HepG2 (cell line): Measurements from ENCODE around the gene CAV3. TPM values are rescaled to one million over a fixed set of nuclear protein-coding genes. Genes with fewer than 3 reads are reported as not detected.

Source experiments
- ATAC-seq: fragments of 200-7000 bp; cut with Tn5 transposase; 3 replicates; pipeline ENCODE4 v1.9.1; 2020; ENCODE audit warnings: mild to moderate bottlenecking, moderate library complexity
- BruUV-seq: library from RNA; stranded (reverse); fragments of 400-500 nt; replicated peaks from 2 replicates; lab custom pipeline; 2021; lab: Mats Ljungman, UMichigan
- CTCF ChIA-PET: fragments of 300-600 bp; formaldehyde crosslinking; extraction: SDS; loops from one replicate; lab custom pipeline; 2021; ENCODE audit warnings: low total read pairs, inconsistent platforms, low intra/inter-chr PET ratio; lab: Yijun Ruan, JAX
- POLR2A ChIA-PET: fragments of 350-600 bp; sonication (Branson Sonifier 250); formaldehyde crosslinking; loops from one replicate; lab custom pipeline; 2020; ENCODE audit warnings: antibody characterized with exemption, inconsistent platforms; lab: Yijun Ruan, JAX
- DNase-seq: peaks from one replicate; pipeline ENCODE4 v3.0.0-alpha.2; 2015; ENCODE audit warnings: low spot score
- FAIRE-seq: peaks from 3 replicates; lab custom pipeline; 2011; peaks lifted over from hg19 to GRCh38; lab: Jason Lieb, UNC
- H2AFZ ChIP-seq: one replicate; pipeline ENCODE4 v1.6.1; 2011; ENCODE audit warnings: low read length, inconsistent platforms
- H3K27ac ChIP-seq: fragments of 300-600 bp; 3 replicates; pipeline ENCODE4 v1.8.0; 2011; ENCODE audit warnings: mixed run types, mild to moderate bottlenecking, mixed read lengths, low read length, inconsistent platforms; ENCODE audit not compliant: insufficient read depth; ENCODE audit errors: extremely low read length
- H3K27me3 ChIP-seq, 2 experiments: fragments of 200-600 bp in 1 of 2; 2 replicates in 1 of 2; 3 replicates in 1 of 2; pipeline versions ENCODE4 v1.6.0 to v1.8.0; 2011; ENCODE audit warnings: low read length in 2 of 2, mild to moderate bottlenecking in 2 of 2, moderate library complexity in 2 of 2, inconsistent platforms in 1 of 2; ENCODE audit not compliant: insufficient read depth in 2 of 2, control insufficient read depth in 1 of 2
- H3K36me3 ChIP-seq, 2 experiments: fragments of 200-600 bp in 1 of 2; replicated peaks in 1 of 2; 2 replicates in 1 of 2; 3 replicates in 1 of 2; pipeline versions ENCODE4 v1.5.1 to v1.8.0; 2011; ENCODE audit warnings: low read length in 2 of 2, inconsistent platforms in 1 of 2; ENCODE audit not compliant: insufficient read depth in 2 of 2, control insufficient read depth in 1 of 2
- H3K4me1 ChIP-seq: 2 replicates; pipeline ENCODE4 v1.5.1; 2012; ENCODE audit warnings: low read length, inconsistent platforms; ENCODE audit not compliant: insufficient read depth
- H3K4me2 ChIP-seq: 2 replicates; pipeline ENCODE4 v1.6.0; 2011; ENCODE audit warnings: low read depth, low read length, inconsistent platforms
- H3K4me3 ChIP-seq, 3 experiments: fragments of 200-600 bp in 1 of 3; sonication (generic), shearing (Covaris generic) in 1 of 3; replicated peaks in 1 of 3; 2 replicates each; pipeline ENCODE4 v1.5.1; 2011 to 2016; ENCODE audit warnings: low read length in 3 of 3, inconsistent platforms in 2 of 3, low read depth in 2 of 3, mild to moderate bottlenecking in 2 of 3, control low read depth in 1 of 3, mixed read lengths in 1 of 3; ENCODE audit not compliant: insufficient read depth in 1 of 3
- H3K79me2 ChIP-seq: one replicate; pipeline ENCODE4 v1.6.1; 2011; ENCODE audit warnings: low read length, inconsistent platforms; ENCODE audit not compliant: insufficient read depth
- H3K9ac ChIP-seq: 2 replicates; pipeline ENCODE4 v1.6.0; 2011; ENCODE audit warnings: mild to moderate bottlenecking, low read depth, low read length, inconsistent platforms; ENCODE audit not compliant: insufficient read depth
- H3K9me3 ChIP-seq: 2 replicates; pipeline ENCODE4 v1.5.1; 2012; ENCODE audit warnings: mild to moderate bottlenecking, low read length
- H4K20me1 ChIP-seq: 2 replicates; pipeline ENCODE4 v1.6.0; 2011; ENCODE audit warnings: inconsistent platforms, mild to moderate bottlenecking, low read length, moderate library complexity; ENCODE audit not compliant: insufficient read depth
- HMG20B ChIP-seq: conservative IDR thresholded peaks from 2 replicates; pipeline ENCODE4 v1.6.1; 2016; ENCODE audit warnings: missing genetic modification reagents, missing compliant biosample characterization
- PLRG1 ChIP-seq: fragments of 450-650 bp; conservative IDR thresholded peaks from 2 replicates; pipeline ENCODE4 v1.6.1; 2016
- TOE1 ChIP-seq: sonication (generic); formaldehyde crosslinking; IDR thresholded peaks from 2 replicates; pipeline ENCODE4 v1.4.0; 2020; ENCODE audit warnings: mild to moderate bottlenecking, missing genetic modification reagents
- ZNF530 ChIP-seq: sonication (generic); formaldehyde crosslinking; IDR thresholded peaks from 2 replicates; pipeline ENCODE4 v1.5.0; 2020; ENCODE audit warnings: low read depth, mild to moderate bottlenecking, missing genetic modification reagents
- WGBS: methylation state at CpG from one replicate; pipeline ENCODE4 v1.1.6; 2017; ENCODE audit warnings: low lambda C conversion rate; 5-methylcytosine and 5-hydroxymethylcytosine counted together
- in situ Hi-C: cut with HindIII; loops from 2 replicates; pipeline ENCODE4 v1.10.0; 2017; ENCODE audit warnings: low pct_unique_long_range_greater_than_20kb; ENCODE audit not compliant: extremely low pct_ligation_motif_present
- intact Hi-C: fragments of 100-400 bp; cut with micrococcal nuclease; formaldehyde crosslinking; loops from one replicate; pipeline ENCODE4 v1.10.0; 2022; ENCODE audit not compliant: unreplicated experiment
- polyA plus RNA-seq, 8 experiments: library from polyadenylated mRNA; depleted of rRNA in 3 of 8; stranded (reverse) in 7 of 8; unstranded in 1 of 8; fragments of >200 nt; fragmentation: Illumina TruSeq in 4 of 8; extraction: Trizol in 4 of 8; gene quantifications; 2 replicates each; pipeline versions ENCODE4 v1.2.1 to v1.2.3, GENCODE V29; 2011 to 2016; ENCODE audit warnings: low read depth in 4 of 8, missing spikeins in 1 of 8, mixed read lengths in 1 of 8; ENCODE audit not compliant: insufficient read depth in 1 of 8
- total RNA-seq, 5 experiments: library from RNA; depleted of rRNA; stranded (reverse); fragments of >200 nt; fragmentation: Illumina TruSeq; extraction: Trizol; gene quantifications; 2 replicates each; pipeline ENCODE4 v1.2.3, GENCODE V29; 2016; ENCODE audit warnings: low read depth in 1 of 5
- TF ChIP-seq, protein P1 (sequence below): sonication (generic); formaldehyde crosslinking; IDR thresholded peaks from 2 replicates; pipeline ENCODE4 v1.5.0; 2020; ENCODE audit warnings: mild to moderate bottlenecking, missing genetic modification reagents
- TF ChIP-seq, protein P2 (sequence below): IDR thresholded peaks from 2 replicates; pipeline ENCODE4 v1.6.1; 2016; ENCODE audit warnings: low read depth, borderline replicate concordance

Gene CAV3
- total and polyA plus RNA-seq, 2 of the 13 experiments (the other 11 are each of a cell fraction or from before 2014, with no cell fraction given): not detected

DNA sequence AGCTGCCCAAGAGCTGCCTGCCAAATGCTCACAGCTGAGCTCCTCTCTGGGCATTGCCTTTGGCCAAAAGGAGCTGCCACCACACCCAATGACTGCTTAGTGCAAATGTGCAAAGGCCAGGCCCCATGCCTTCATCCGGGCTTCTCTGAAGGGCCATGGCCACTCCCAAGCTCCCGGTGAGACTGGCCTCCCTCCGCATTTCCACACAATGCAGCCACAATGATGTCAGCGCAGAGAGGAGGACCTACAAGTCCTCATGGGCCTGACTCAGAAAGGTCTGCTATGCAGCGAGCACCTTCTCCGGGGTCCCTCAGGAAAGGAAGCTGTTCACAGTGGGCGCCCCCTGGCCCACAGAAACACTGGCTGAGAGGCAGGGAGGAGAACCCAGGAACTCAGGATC, 23.1 kb downstream of the CAV3 start:
- 27% methylated on average over 2 of the region's 7 CpGs for WGBS
- Histone ChIP-seq H3K36me3 (no peaks in the 10 kb centered on the region), H3K9me3 (no peaks in the 10 kb centered on the region), H3K27ac (no peak overlapping the region), H3K4me3 (no peak overlapping the region), H3K9ac (no peak overlapping the region), H2AFZ (no peak overlapping the region), H3K79me2 (no peaks in the 10 kb centered on the region), H3K27me3 (peaks cover 0 to 15% of the 10 kb centered on the region in 2 experiments; a peak in 2 of 5 replicates), H4K20me1 (no peaks in the 10 kb centered on the region), H3K4me2 (no peak overlapping the region), H3K4me1 (peaks cover 13% of the 10 kb centered on the region)
- FAIRE-seq (no peak), DNase-seq (no peak), ATAC-seq (no peak)
- no peak for TF ChIP-seq ZNF530 (CRISPR knock-in tag)
- no peak for TF ChIP-seq TOE1 (CRISPR knock-in tag)
- no peak for TF ChIP-seq PLRG1
- TF ChIP-seq, protein P1, sequence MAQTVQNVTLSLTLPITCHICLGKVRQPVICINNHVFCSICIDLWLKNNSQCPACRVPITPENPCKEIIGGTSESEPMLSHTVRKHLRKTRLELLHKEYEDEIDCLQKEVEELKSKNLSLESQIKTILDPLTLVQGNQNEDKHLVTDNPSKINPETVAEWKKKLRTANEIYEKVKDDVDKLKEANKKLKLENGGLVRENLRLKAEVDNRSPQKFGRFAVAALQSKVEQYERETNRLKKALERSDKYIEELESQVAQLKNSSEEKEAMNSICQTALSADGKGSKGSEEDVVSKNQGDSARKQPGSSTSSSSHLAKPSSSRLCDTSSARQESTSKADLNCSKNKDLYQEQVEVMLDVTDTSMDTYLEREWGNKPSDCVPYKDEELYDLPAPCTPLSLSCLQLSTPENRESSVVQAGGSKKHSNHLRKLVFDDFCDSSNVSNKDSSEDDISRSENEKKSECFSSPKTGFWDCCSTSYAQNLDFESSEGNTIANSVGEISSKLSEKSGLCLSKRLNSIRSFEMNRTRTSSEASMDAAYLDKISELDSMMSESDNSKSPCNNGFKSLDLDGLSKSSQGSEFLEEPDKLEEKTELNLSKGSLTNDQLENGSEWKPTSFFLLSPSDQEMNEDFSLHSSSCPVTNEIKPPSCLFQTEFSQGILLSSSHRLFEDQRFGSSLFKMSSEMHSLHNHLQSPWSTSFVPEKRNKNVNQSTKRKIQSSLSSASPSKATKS (CRISPR knock-in tag): no peak
- TF ChIP-seq, protein P2, sequence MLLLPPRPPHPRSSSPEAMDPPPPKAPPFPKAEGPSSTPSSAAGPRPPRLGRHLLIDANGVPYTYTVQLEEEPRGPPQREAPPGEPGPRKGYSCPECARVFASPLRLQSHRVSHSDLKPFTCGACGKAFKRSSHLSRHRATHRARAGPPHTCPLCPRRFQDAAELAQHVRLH (CRISPR knock-in tag): no peak
- no peak for TF ChIP-seq HMG20B (CRISPR knock-in tag)
- intact Hi-C loops: no loop called here
- in situ Hi-C loops: no loop called here
- ChIA-PET POLR2A (no interaction called here), CTCF (interaction anchor here (1.7 kb wide), 1 partner anchor 10 kb away, joined by 3 read pairs; no protein-coding TSS in a partner anchor)
- BruUV-seq: no TSS peak
